Ishikawa (cell line): Measurements from ENCODE around the gene RIIAD1.

ENCODE experiments used
- CEBPB ChIP-seq: IDR thresholded peaks from 2 replicates; pipeline ENCODE4 v1.6.1; 2012
- CREB1 ChIP-seq: IDR thresholded peaks from 2 replicates; pipeline ENCODE4 v1.6.1; 2012; ENCODE audit warnings: low read depth
- EGR1 ChIP-seq: IDR thresholded peaks from 2 replicates; pipeline ENCODE4 v1.6.1; 2012
- EP300 ChIP-seq: IDR thresholded peaks from 2 replicates; pipeline ENCODE4 v1.6.1; 2012; ENCODE audit warnings: borderline replicate concordance
- FOXM1 ChIP-seq: IDR thresholded peaks from 2 replicates; pipeline ENCODE4 v1.6.1; 2012; ENCODE audit warnings: low read depth, borderline replicate concordance
- NFIC ChIP-seq: IDR thresholded peaks from 2 replicates; pipeline ENCODE4 v1.6.1; 2012
- RAD21 ChIP-seq: IDR thresholded peaks from 2 replicates; pipeline ENCODE4 v1.6.1; 2012; ENCODE audit warnings: low read depth
- TAF1 ChIP-seq: IDR thresholded peaks from 2 replicates; pipeline ENCODE4 v1.6.1; 2012; ENCODE audit warnings: low read depth, mild to moderate bottlenecking
- TCF12 ChIP-seq: IDR thresholded peaks from 2 replicates; pipeline ENCODE4 v1.6.1; 2012; ENCODE audit warnings: low read depth
- TEAD4 ChIP-seq: IDR thresholded peaks from 2 replicates; pipeline ENCODE4 v1.6.1; 2012
- YY1 ChIP-seq: IDR thresholded peaks from 2 replicates; pipeline ENCODE4 v1.6.1; 2012; ENCODE audit warnings: low read depth
- ZBTB7A ChIP-seq: IDR thresholded peaks from 2 replicates; pipeline ENCODE4 v1.6.1; 2012; ENCODE audit warnings: low read depth
- TF ChIP-seq, protein P1 (sequence below): IDR thresholded peaks from 2 replicates; pipeline ENCODE4 v1.6.1; 2012
- TF ChIP-seq, protein P2 (sequence below): IDR thresholded peaks from 2 replicates; pipeline ENCODE4 v1.6.1; 2012; ENCODE audit warnings: low read depth, mild to moderate bottlenecking
- TF ChIP-seq, protein P3 (sequence below): IDR thresholded peaks from 2 replicates; pipeline ENCODE4 v1.6.1; 2012

The RIIAD1 gene

DNA sequence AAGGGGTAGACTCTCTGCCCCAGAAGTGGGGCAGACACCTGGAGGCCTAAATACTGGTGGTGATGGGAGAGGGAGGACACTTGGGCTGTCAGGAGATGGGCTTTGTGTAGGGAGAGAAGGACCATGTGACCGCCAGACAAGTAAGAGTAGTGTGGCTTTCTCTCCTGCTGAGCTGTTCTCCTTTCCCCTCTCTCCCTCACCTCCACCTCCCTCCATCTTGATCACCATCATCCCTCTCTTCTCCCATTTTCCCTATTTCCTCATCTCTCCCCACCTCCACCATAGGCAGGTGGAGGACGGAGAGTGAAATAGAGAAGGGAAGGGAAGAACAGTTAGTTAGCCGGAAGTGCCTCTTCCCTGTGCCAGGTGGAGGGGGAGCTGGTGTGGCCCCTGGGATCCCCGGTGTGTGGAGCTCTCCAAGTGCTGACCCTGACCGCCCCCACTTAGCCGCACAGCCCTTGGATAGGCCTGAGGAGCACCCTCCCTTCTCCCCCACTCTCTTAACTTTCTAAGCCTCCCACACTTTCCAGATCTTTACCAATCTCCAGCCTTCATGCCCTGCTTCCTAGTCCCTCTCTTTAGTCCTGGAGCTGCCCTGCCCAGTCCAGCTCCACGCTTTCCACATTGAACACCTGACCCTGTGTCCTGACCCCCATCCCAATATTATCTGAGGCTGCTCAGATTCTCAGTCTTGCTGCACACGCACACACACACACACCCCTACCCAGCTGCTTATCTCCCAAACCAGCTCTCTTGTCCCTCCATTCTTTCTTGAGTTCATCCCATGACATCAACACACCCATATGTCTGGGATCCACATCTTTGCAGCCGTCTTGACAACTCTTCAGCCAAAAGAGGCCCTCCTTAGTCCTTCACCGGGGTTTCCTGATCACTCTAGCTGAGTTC, 6.2 kb upstream of the RIIAD1 start:
- TF ChIP-seq EGR1 (no peak), TAF1 (no peak), ZBTB7A (no peak), FOXM1 (no peak)
- TF ChIP-seq, protein P1, sequence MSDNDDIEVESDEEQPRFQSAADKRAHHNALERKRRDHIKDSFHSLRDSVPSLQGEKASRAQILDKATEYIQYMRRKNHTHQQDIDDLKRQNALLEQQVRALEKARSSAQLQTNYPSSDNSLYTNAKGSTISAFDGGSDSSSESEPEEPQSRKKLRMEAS = no peak
- TF ChIP-seq, protein P2, sequence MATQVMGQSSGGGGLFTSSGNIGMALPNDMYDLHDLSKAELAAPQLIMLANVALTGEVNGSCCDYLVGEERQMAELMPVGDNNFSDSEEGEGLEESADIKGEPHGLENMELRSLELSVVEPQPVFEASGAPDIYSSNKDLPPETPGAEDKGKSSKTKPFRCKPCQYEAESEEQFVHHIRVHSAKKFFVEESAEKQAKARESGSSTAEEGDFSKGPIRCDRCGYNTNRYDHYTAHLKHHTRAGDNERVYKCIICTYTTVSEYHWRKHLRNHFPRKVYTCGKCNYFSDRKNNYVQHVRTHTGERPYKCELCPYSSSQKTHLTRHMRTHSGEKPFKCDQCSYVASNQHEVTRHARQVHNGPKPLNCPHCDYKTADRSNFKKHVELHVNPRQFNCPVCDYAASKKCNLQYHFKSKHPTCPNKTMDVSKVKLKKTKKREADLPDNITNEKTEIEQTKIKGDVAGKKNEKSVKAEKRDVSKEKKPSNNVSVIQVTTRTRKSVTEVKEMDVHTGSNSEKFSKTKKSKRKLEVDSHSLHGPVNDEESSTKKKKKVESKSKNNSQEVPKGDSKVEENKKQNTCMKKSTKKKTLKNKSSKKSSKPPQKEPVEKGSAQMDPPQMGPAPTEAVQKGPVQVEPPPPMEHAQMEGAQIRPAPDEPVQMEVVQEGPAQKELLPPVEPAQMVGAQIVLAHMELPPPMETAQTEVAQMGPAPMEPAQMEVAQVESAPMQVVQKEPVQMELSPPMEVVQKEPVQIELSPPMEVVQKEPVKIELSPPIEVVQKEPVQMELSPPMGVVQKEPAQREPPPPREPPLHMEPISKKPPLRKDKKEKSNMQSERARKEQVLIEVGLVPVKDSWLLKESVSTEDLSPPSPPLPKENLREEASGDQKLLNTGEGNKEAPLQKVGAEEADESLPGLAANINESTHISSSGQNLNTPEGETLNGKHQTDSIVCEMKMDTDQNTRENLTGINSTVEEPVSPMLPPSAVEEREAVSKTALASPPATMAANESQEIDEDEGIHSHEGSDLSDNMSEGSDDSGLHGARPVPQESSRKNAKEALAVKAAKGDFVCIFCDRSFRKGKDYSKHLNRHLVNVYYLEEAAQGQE = peak; percentile 85

DNA sequence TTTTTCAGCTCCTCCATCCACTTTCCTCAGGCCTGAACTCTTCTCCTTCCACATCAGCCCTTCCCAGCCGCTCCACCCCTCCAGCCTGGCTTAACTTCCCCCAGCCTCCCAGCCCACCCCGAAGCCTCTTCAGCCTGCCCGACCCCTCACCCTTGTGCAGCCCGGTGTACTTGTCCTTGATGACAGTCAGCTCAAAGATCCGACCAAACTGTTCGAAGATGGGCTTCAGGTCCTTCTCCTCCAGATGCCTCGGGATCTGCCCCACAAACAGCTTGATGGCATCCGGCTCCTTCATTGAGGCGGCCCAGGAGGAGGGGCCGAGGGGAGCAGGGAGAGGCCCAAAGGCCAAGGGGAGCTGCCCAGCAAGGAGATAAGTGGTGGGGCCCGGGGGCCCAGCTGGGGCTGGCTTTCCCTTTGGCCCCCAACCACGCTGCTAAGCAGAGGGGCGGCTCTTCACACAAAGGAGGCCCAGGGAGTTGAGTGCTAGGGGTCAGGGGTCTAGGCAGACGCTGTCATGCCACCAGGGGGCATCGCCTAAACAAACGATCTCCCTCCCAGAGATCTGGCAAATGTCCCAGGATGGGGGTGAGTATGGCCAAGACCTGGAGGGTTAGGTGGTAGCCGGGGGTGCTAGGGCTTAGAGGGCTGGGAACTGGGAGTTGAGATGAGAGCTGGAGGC, 5.5 kb upstream of the RIIAD1 start:
- no peak for TF ChIP-seq CEBPB
- TF ChIP-seq, protein P1 = no peak

DNA sequence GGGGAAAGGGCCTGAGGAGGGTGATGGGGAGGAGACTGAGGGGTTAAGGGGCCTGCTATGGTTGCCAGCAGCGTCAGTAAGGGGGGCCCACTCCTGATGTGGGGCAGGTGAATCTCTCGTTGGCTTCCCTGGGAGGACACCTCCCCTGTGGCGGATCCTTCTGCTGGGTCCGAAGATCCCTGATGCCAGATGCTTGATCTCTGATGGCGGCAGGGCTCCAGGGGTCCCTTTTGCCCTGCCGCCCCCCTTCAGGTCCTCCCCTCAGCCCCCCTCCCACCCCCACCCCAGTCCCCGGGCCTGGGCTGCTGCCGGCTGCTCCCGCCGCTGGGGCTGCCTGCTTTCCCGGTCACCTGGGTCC, 4.9 kb upstream of the RIIAD1 start:
- TF ChIP-seq TAF1 (no peak), YY1 (no peak), TEAD4 (no peak), CEBPB (no peak), CREB1 (no peak), EP300 (no peak), EGR1 (no peak), NFIC (no peak), RAD21 (no peak), TCF12 (no peak), FOXM1 (no peak), ZBTB7A (no peak)
- TF ChIP-seq, protein P2 = no peak
- TF ChIP-seq, protein P3, sequence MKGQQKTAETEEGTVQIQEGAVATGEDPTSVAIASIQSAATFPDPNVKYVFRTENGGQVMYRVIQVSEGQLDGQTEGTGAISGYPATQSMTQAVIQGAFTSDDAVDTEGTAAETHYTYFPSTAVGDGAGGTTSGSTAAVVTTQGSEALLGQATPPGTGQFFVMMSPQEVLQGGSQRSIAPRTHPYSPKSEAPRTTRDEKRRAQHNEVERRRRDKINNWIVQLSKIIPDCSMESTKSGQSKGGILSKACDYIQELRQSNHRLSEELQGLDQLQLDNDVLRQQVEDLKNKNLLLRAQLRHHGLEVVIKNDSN = no peak
- TF ChIP-seq, protein P1 = no peak

DNA sequence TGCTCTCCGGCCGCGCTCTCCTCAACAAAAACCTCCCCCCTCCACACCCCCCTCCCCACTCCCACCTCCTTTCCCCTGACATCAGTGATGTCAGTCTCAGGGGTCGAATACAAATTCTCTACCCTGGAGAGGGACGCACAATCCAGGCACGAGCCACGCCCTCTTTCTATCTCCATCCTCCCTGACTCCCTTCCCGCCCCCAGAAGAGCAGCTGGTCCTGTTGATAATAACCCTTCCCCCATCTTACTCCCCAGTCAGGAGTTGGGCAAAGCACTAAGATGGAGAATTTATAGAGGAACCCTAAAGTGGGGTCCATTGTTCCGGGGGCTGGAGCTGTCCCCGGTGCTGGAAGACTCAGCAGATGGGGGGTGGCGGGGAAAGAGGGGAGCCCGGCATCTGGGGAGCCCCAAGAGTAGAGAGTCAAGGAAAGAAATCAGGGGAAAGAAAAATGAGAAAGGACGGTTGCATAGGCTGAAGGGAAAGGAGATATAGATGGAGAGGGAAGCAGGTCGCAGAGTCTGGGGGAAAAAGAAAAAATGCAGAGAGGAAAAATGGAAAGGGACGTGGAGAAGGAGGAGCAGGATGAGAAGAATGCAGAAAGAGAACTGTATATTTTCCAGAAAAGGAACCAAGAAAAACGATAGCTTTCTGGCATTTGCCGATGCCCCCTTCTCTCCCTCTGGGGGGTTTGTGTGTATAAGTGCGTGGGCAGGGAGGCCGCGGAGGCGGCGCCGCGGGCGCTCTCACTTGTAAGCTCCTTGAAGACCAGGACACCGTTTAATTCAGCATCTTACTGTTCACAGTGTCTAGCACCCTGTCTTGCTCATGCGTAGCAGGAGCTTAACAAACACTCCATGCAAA, 4.3 kb upstream of the RIIAD1 start, which contains the start of gene CELF3:
CELF3 (minus strand) TSS at position 33 of the 861 bp plus-strand sequence. CDS start 783 bp downstream, outside the sequence.
- TF ChIP-seq TAF1 = no peak
- TF ChIP-seq EGR1 = 0 out of 2 replicates have a peak, but pooled peaks have one; percentile 28
- TF ChIP-seq, protein P2 = peak; percentile 97
- TF ChIP-seq, protein P3 = no peak
- TF ChIP-seq CREB1 = peak; percentile 35; the same call in 1 of the 2 replicates
- TF ChIP-seq CEBPB = peak; percentile 6; the same call in 1 of the 2 replicates
- TF ChIP-seq EP300 = no peak
- TF ChIP-seq TEAD4 = no peak
- no peak for TF ChIP-seq RAD21
- no peak for TF ChIP-seq NFIC
- TF ChIP-seq FOXM1 = no peak
- no peak for TF ChIP-seq ZBTB7A
- TF ChIP-seq, protein P1 = no peak
- TF ChIP-seq TCF12 = no peak
- TF ChIP-seq YY1 = peak; percentile 79
